Type B pancreatic cell (in vitro differentiated cells): ENCODE results near the gene CHRM4. TPM values are rescaled to one million over a fixed set of nuclear protein-coding genes. Genes with fewer than 3 reads are reported as not detected.

ENCODE experiments used
- DNase-seq: peaks from one replicate; pipeline ENCODE4 v3.0.0; 2021; ENCODE audit warnings: mixed read lengths; ENCODE audit not compliant: unreplicated experiment; ENCODE audit errors: extremely low spot score
- H3K27ac Mint-ChIP-seq: 2 replicates; pipeline ENCODE4 v1.8.0; 2021; ENCODE audit warnings: mild to moderate bottlenecking, mixed read lengths
- H3K27me3 Mint-ChIP-seq: 2 replicates; pipeline ENCODE4 v1.8.0; 2021; ENCODE audit warnings: mixed read lengths
- H3K36me3 Mint-ChIP-seq: 2 replicates; pipeline ENCODE4 v1.8.0; 2021; ENCODE audit warnings: mixed read lengths
- H3K4me1 Mint-ChIP-seq: one replicate; pipeline ENCODE4 v1.8.0; 2021; ENCODE audit warnings: mixed read lengths; ENCODE audit not compliant: unreplicated experiment
- H3K4me3 Mint-ChIP-seq: 2 replicates; pipeline ENCODE4 v1.8.0; 2021; ENCODE audit warnings: mild to moderate bottlenecking, mixed read lengths
- H3K9me3 Mint-ChIP-seq: 2 replicates; pipeline ENCODE4 v1.8.0; 2021; ENCODE audit warnings: mixed read lengths
- CTCF ChIP-seq: fragments of 200-600 bp; sonication (generic); conservative IDR thresholded peaks from 2 replicates; pipeline ENCODE4 v1.5.0; 2021; ENCODE audit warnings: antibody characterized with exemption, mild to moderate bottlenecking
- total RNA-seq: library from RNA; stranded (reverse); gene quantifications from 2 replicates; pipeline ENCODE4 v1.2.1, GENCODE V29; 2021; ENCODE audit warnings: low replicate concordance

The CHRM4 gene
- total RNA-seq, 1 donor from 2014 or later: 1.0 TPM

DNA sequence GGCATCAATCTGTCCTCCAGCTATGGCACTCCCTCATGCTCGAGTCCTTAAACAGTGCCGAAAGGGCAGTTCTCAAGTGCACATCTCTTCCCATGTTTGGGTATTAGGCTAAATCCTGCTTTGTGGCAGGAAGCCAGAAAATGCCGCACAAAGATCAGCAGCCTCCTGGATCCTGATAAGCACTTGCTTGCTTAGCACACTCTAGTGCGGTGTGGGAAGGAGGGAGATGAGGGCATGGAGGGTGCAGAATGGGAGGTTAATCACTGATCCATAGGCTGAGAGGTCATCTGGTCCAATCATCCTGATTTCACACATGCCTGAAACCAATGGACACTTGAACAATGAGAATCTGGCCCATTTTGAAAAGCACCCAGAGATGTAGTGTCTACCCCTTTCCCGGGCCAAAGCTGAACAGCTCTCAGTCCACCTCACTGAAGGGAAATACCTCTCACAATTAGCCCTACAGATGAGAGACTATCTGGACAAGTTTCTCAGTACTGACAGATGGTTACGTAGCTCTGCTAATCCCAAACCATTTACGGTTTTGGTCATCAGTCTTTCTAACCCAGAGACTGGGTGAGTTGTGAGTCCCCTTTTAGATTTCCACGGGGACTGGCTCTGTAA is 29.8 kb upstream of the CHRM4 start:
- Mint-ChIP-seq H3K4me3 (no peak overlapping the region), H3K27me3 (no peaks in the 10 kb centered on the region), H3K36me3 (peaks cover 16% of the 10 kb centered on the region), H3K9me3 (no peaks in the 10 kb centered on the region), H3K4me1 (peaks cover 14% of the 10 kb centered on the region), H3K27ac (no peak overlapping the region)
- TF ChIP-seq CTCF: no peak
- DNase-seq: no peak

DNA sequence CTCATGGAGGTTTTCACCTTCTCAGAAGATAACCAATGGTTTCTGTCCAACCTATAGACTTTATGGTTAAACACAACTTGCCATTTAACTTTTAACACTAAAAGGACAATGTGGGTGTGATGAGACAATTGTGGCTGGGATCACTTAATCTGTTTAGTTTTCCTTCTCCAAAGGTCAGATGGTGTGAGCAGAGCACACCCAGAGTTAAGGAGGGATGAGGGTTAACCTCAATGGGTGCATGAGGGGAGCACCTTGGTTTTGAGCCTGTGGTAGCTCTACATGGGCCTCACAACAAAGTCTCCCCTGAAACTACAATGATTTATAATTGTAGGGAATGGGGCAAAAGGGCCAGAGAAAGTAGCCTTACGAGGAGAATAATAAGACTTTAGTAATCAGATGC is 28.9 kb upstream of the CHRM4 start:
- Mint-ChIP-seq H3K4me1 (peaks cover 10% of the 10 kb centered on the region), H3K27me3 (no peaks in the 10 kb centered on the region), H3K27ac (no peak overlapping the region), H3K9me3 (no peaks in the 10 kb centered on the region), H3K4me3 (no peak overlapping the region), H3K36me3 (peaks cover 20% of the 10 kb centered on the region)
- TF ChIP-seq CTCF: no peak
- DNase-seq: no peak

- Mint-ChIP-seq H3K27me3 (no peaks in the 10 kb centered on the region), H3K27ac (no peak overlapping the region), H3K4me1 (peaks cover 10% of the 10 kb centered on the region), H3K36me3 (peaks cover 20% of the 10 kb centered on the region), H3K9me3 (no peaks in the 10 kb centered on the region), H3K4me3 (no peak overlapping the region)
- no peak for DNase-seq
- TF ChIP-seq CTCF: no peak
Observed at GRCh38 chr11:46418751-46419150, 27.2 kb upstream of the CHRM4 start.

- no peak for DNase-seq
- peaks cover 8% of the 10 kb centered on the region for H3K4me1 Mint-ChIP-seq
- H3K36me3 Mint-ChIP-seq: peaks cover 20% of the 10 kb centered on the region
- H3K27ac Mint-ChIP-seq: no peak overlapping the region
- H3K9me3 Mint-ChIP-seq: no peaks in the 10 kb centered on the region
- H3K27me3 Mint-ChIP-seq: no peaks in the 10 kb centered on the region
- no peak for TF ChIP-seq CTCF
- H3K4me3 Mint-ChIP-seq: no peak overlapping the region
Observed at GRCh38 chr11:46417711-46418110, 26.1 kb upstream of the CHRM4 start.

DNA sequence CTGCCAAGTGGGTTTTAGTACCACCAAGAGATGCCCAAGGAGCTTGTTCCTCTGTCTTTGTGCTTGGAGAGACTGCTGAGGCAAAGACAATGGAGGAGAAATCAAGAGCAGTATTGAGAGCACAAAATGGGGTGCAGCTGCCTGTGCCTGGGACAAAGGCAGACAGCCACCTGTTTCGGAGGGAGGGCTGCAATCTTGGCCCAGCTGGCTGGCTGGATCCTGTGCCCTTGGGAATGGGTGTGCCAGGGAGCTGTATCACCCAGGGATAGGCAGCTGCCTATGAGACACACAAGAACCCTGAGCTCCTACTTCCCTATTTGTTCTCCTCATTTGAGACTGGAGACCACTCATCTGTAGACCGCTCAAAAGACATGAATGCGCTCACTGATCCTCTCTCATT is 23.3 kb upstream of the CHRM4 start:
- Mint-ChIP-seq H3K4me3 (no peak overlapping the region), H3K27ac (no peak overlapping the region)

More for the DNA sequence above, 23.3 kb upstream of the CHRM4 start:
- H3K36me3 Mint-ChIP-seq: peaks cover 11% of the 10 kb centered on the region
- no peaks in the 10 kb centered on the region for H3K9me3 Mint-ChIP-seq
- DNase-seq: no peak
- TF ChIP-seq CTCF: no peak
- peaks cover 5% of the 10 kb centered on the region for H3K4me1 Mint-ChIP-seq
- no peaks in the 10 kb centered on the region for H3K27me3 Mint-ChIP-seq
